H1 (cell line): ENCODE data around the gene RERE. TPM values are rescaled to one million over a fixed set of nuclear protein-coding genes. Genes with fewer than 3 reads are reported as not detected.

Experiments
- CTCF ChIA-PET: fragments of 300-600 bp; sonication (Branson Sonifier 250); formaldehyde crosslinking; loops from one replicate; lab custom pipeline; 2021; ENCODE audit not compliant: partially characterized antibody; lab: Charles Lee
- POLR2A ChIA-PET: fragments of 300-600 bp; sonication (Branson Sonifier 250); formaldehyde crosslinking; loops from one replicate; lab custom pipeline; 2021; ENCODE audit warnings: inconsistent platforms; ENCODE audit not compliant: partially characterized antibody; lab: Charles Lee
- DNase-seq, 2 experiments: peaks; one replicate each; pipeline versions ENCODE4 v3.0.0 to v3.0.0-alpha.2; 2010 to 2022; ENCODE audit warnings: low spot score in 2 of 2, low read depth in 1 of 2, mixed read lengths in 1 of 2
- FAIRE-seq: peaks from 2 replicates; lab custom pipeline; 2011; peaks lifted over from hg19 to GRCh38; lab: Jason Lieb, UNC
- H2AFZ ChIP-seq: 2 replicates; pipeline ENCODE4 v1.8.1; 2012; ENCODE audit warnings: low read length, inconsistent platforms
- H2AK5ac ChIP-seq: 2 replicates; pipeline ENCODE4 v1.6.1; 2013; ENCODE audit warnings: low read depth, low read length
- H2BK120ac ChIP-seq: replicated peaks from 2 replicates; pipeline ENCODE3; 2013; ENCODE audit warnings: low read depth, low read length, inconsistent platforms
- H2BK12ac ChIP-seq: 2 replicates; pipeline ENCODE4 v1.6.1; 2013; ENCODE audit warnings: low read depth, low read length
- H2BK15ac ChIP-seq: 2 replicates; pipeline ENCODE4 v1.6.1; 2013; ENCODE audit warnings: low read length
- H2BK20ac ChIP-seq: 2 replicates; pipeline ENCODE4 v1.6.1; 2013; ENCODE audit warnings: low read length
- H2BK5ac ChIP-seq: 2 replicates; pipeline ENCODE4 v1.6.1; 2013; ENCODE audit warnings: low read depth, low read length
- H3K14ac ChIP-seq: 2 replicates; pipeline ENCODE4 v1.6.1; 2013; ENCODE audit warnings: inconsistent platforms; ENCODE audit not compliant: insufficient read length
- H3K18ac ChIP-seq: 2 replicates; pipeline ENCODE4 v1.6.1; 2013; ENCODE audit warnings: low read length; ENCODE audit errors: extremely low read depth
- H3K23ac ChIP-seq: 2 replicates; pipeline ENCODE4 v1.6.1; 2013; ENCODE audit warnings: inconsistent platforms; ENCODE audit not compliant: insufficient read length
- H3K23me2 ChIP-seq: 2 replicates; pipeline ENCODE4 v1.6.1; 2013; ENCODE audit warnings: low read depth, low read length
- H3K27ac ChIP-seq: 2 replicates; pipeline ENCODE4 v1.6.1; 2011; ENCODE audit warnings: low read depth, low read length, inconsistent platforms
- H3K27me3 ChIP-seq, 4 experiments: replicated peaks in 1 of 4; 1 replicate in 1 of 4; 2 replicates in 3 of 4; pipeline versions ENCODE4 v1.6.1 to v1.8.1; 2011 to 2013; ENCODE audit warnings: low read length in 3 of 4, mild to moderate bottlenecking in 3 of 4, inconsistent platforms in 2 of 4, mixed read lengths in 2 of 4, moderate library complexity in 1 of 4; ENCODE audit not compliant: control insufficient read depth in 3 of 4, insufficient read depth in 3 of 4; ENCODE audit errors: extremely low read depth in 1 of 4
- H3K36me3 ChIP-seq, 4 experiments: 2 replicates each; pipeline versions ENCODE4 v1.6.1 to v1.8.1; 2011 to 2013; ENCODE audit warnings: mild to moderate bottlenecking in 4 of 4, low read length in 3 of 4, moderate library complexity in 2 of 4, control low read depth in 1 of 4, inconsistent platforms in 1 of 4; ENCODE audit not compliant: insufficient read depth in 4 of 4, control insufficient read depth in 2 of 4
- H3K4ac ChIP-seq: replicated peaks from 2 replicates; pipeline ENCODE3; 2013; ENCODE audit warnings: low read length, low read depth, mixed read lengths, inconsistent platforms; ENCODE audit not compliant: insufficient read length
- H3K4me1 ChIP-seq, 4 experiments: replicated peaks in 1 of 4; 1 replicate in 1 of 4; 2 replicates in 3 of 4; pipeline versions ENCODE4 v1.6.1 to v1.8.1; 2011 to 2013; ENCODE audit warnings: low read length in 3 of 4, inconsistent platforms in 2 of 4, mixed read lengths in 1 of 4; ENCODE audit not compliant: insufficient read depth in 4 of 4, control insufficient read depth in 3 of 4
- H3K4me2 ChIP-seq, 2 experiments: 2 replicates each; pipeline versions ENCODE4 v1.6.1 to v1.8.1; 2011 to 2013; ENCODE audit warnings: low read depth in 2 of 2, low read length in 2 of 2, control low read depth in 1 of 2, inconsistent platforms in 1 of 2, mild to moderate bottlenecking in 1 of 2; ENCODE audit not compliant: insufficient read depth in 1 of 2
- H3K4me3 ChIP-seq, 4 experiments: fragments of 200-600, 300-600 bp in 1 of 4; sonication (generic), shearing (Covaris generic), sonication (Bioruptor Twin) in 1 of 4; 2 replicates each; pipeline versions ENCODE4 v1.5.1 to v1.8.1; 2011 to 2016; ENCODE audit warnings: low read length in 4 of 4, low read depth in 3 of 4, control low read depth in 2 of 4, inconsistent platforms in 2 of 4, mild to moderate bottlenecking in 2 of 4, mixed read lengths in 1 of 4, moderate library complexity in 1 of 4; ENCODE audit not compliant: insufficient read depth in 2 of 4; ENCODE audit errors: extremely low read depth in 1 of 4
- H3K56ac ChIP-seq: replicated peaks from 2 replicates; pipeline ENCODE3; 2013; ENCODE audit warnings: low read depth, mild to moderate bottlenecking, mixed read lengths, low read length, inconsistent platforms; ENCODE audit not compliant: insufficient read length
- H3K79me1 ChIP-seq: 2 replicates; pipeline ENCODE4 v1.6.1; 2013; ENCODE audit warnings: low read depth, low read length, control low read depth
- H3K79me2 ChIP-seq, 2 experiments: 2 replicates each; pipeline versions ENCODE4 v1.6.1 to v1.8.1; 2012 to 2013; ENCODE audit warnings: low read length in 2 of 2, mild to moderate bottlenecking in 2 of 2, inconsistent platforms in 1 of 2; ENCODE audit not compliant: insufficient read depth in 2 of 2, control insufficient read depth in 1 of 2
- H3K9ac ChIP-seq, 4 experiments: replicated peaks in 1 of 4; 1 replicate in 1 of 4; 2 replicates in 3 of 4; pipeline versions ENCODE4 v1.6.1 to v1.8.1; 2011 to 2013; ENCODE audit warnings: low read depth in 3 of 4, low read length in 3 of 4, control low read depth in 2 of 4, mild to moderate bottlenecking in 2 of 4, moderate library complexity in 2 of 4, inconsistent platforms in 1 of 4; ENCODE audit errors: extremely low read depth in 1 of 4
- H3K9me3 ChIP-seq, 2 experiments: 2 replicates each; pipeline versions ENCODE4 v1.6.1 to v1.8.1; 2012 to 2013; ENCODE audit warnings: mild to moderate bottlenecking in 2 of 2, moderate library complexity in 2 of 2, control low read depth in 1 of 2, inconsistent platforms in 1 of 2, low read depth in 1 of 2, low read length in 1 of 2, mixed read lengths in 1 of 2; ENCODE audit not compliant: insufficient read depth in 2 of 2
- H4K20me1 ChIP-seq, 2 experiments: replicated peaks in 1 of 2; 2 replicates each; pipeline versions ENCODE3 to v1.8.1; 2011 to 2013; ENCODE audit warnings: inconsistent platforms in 2 of 2, low read length in 2 of 2, mild to moderate bottlenecking in 1 of 2; ENCODE audit not compliant: insufficient read depth in 2 of 2, control insufficient read depth in 1 of 2
- H4K5ac ChIP-seq: 2 replicates; pipeline ENCODE4 v1.6.1; 2013; ENCODE audit warnings: low read length, low read depth, mixed read lengths, inconsistent platforms; ENCODE audit not compliant: insufficient read length
- H4K8ac ChIP-seq: 2 replicates; pipeline ENCODE4 v1.8.0; 2013; ENCODE audit warnings: mild to moderate bottlenecking, moderate library complexity, low read length, inconsistent platforms; ENCODE audit not compliant: insufficient read depth; ENCODE audit errors: extremely low read depth
- H4K91ac ChIP-seq: replicated peaks from 2 replicates; pipeline ENCODE3; 2013; ENCODE audit warnings: low read length, mixed read lengths, inconsistent platforms; ENCODE audit not compliant: insufficient read length
- BRCA1 ChIP-seq: IDR thresholded peaks from 2 replicates; pipeline ENCODE4 v1.6.1; 2012; ENCODE audit warnings: low read depth, low read length, improper control_type of control experiment
- CBX5 ChIP-seq: fragments of 300-800, 300-1000 bp; sonication (generic); IDR thresholded peaks from 2 replicates; pipeline ENCODE4 v1.7.1; 2016; ENCODE audit warnings: antibody characterized with exemption, low read length, low read depth
- EGR1 ChIP-seq: IDR thresholded peaks from 2 replicates; pipeline ENCODE4 v1.6.1; 2011; ENCODE audit warnings: low read depth, low read length, borderline replicate concordance
- EP300 ChIP-seq, 2 experiments: IDR thresholded peaks; 1 replicate in 1 of 2; 2 replicates in 1 of 2; pipeline ENCODE4 v1.6.1; 2011 to 2012; ENCODE audit warnings: low read depth in 2 of 2, low read length in 2 of 2, mild to moderate bottlenecking in 2 of 2, borderline replicate concordance in 1 of 2, inconsistent platforms in 1 of 2, moderate library complexity in 1 of 2
- GTF2F1 ChIP-seq: IDR thresholded peaks from 2 replicates; pipeline ENCODE4 v1.6.1; 2012; ENCODE audit warnings: low read depth, low read length, improper control_type of control experiment, borderline replicate concordance
- KDM5A ChIP-seq: fragments of 200-600 bp; IDR thresholded peaks from 2 replicates; pipeline ENCODE4 v1.7.1; 2012; ENCODE audit warnings: mild to moderate bottlenecking, low read length, inconsistent platforms, mixed read lengths
- NRF1 ChIP-seq: IDR thresholded peaks from 2 replicates; pipeline ENCODE4 v1.6.1; 2011; ENCODE audit warnings: mild to moderate bottlenecking, low read depth, low read length, improper control_type of control experiment
- PHF8 ChIP-seq: fragments of 200-600 bp; sonication (generic); conservative IDR thresholded peaks from 2 replicates; pipeline ENCODE4 v1.7.1; 2012; ENCODE audit warnings: low read depth, mild to moderate bottlenecking, inconsistent platforms, low read length, moderate library complexity
- RNF2 ChIP-seq: fragments of 200-900, 300-1000 bp; sonication (generic); IDR thresholded peaks from 2 replicates; pipeline ENCODE4 v1.7.1; 2016; ENCODE audit warnings: borderline replicate concordance, low read depth, mild to moderate bottlenecking, antibody characterized with exemption, low read length; ENCODE audit not compliant: poor library complexity, severe bottlenecking; ENCODE audit errors: missing control alignments
- SP4 ChIP-seq: IDR thresholded peaks from 2 replicates; pipeline ENCODE4 v1.6.1; 2012; ENCODE audit warnings: low read length, inconsistent platforms
- TEAD4 ChIP-seq: IDR thresholded peaks from 2 replicates; pipeline ENCODE4 v1.6.1; 2012; ENCODE audit warnings: low read depth, low read length, inconsistent platforms, mixed read lengths
- ZNF274 ChIP-seq: IDR thresholded peaks from 2 replicates; pipeline ENCODE4 v1.7.0; 2012; ENCODE audit warnings: low read length, borderline replicate concordance; ENCODE audit errors: extremely low read depth
- WGBS, 2 experiments: shearing (Covaris generic) in 1 of 2; methylation state at CpG; one replicate each; pipeline versions ENCODE4 v1.1.6 to v1.1.7; 2013 to 2015; ENCODE audit warnings: low lambda C conversion rate in 2 of 2, mixed read lengths in 2 of 2, inconsistent platforms in 1 of 2, low coverage in 1 of 2, missing lambda C conversion rate in 1 of 2; ENCODE audit not compliant: insufficient replicate concordance in 2 of 2, insufficient coverage in 1 of 2, insufficient read length in 1 of 2; ENCODE audit errors: extremely low coverage in 1 of 2, missing lambda C conversion rate in 1 of 2; 5-methylcytosine and 5-hydroxymethylcytosine counted together
- polyA plus RNA-seq, 7 experiments: library from polyadenylated mRNA; depleted of rRNA in 3 of 7; stranded (reverse) in 5 of 7; unstranded in 2 of 7; fragments of >200 nt in 5 of 7; fragments of 200-250 nt in 2 of 7; gene quantifications; 1 replicate in 5 of 7; 2 replicates in 1 of 7; 4 replicates in 1 of 7; pipeline versions ENCODE4 v1.2.1 to v1.2.3, GENCODE V29; 2011 to 2013; ENCODE audit warnings: missing spikeins in 2 of 7, mixed read lengths in 2 of 7
- total RNA-seq: library from RNA; stranded (reverse); fragmentation: NEBNext Ultra II Directional; extraction: Animal tissue kit (Norgen Biotek cat#: 25700); gene quantifications from 2 replicates; pipeline ENCODE4 v1.2.1, GENCODE V29; 2021
- TF ChIP-seq, protein P1 (sequence below): IDR thresholded peaks from 2 replicates; pipeline ENCODE4 v1.6.1; 2011; ENCODE audit warnings: low read depth, mild to moderate bottlenecking, low read length; ENCODE audit not compliant: insufficient read depth

The RERE gene
- total and polyA plus RNA-seq, 2 of the 8 experiments (the other 6 are each of a cell fraction or from before 2014, with no cell fraction given): 15.3 to 142 TPM

DNA sequence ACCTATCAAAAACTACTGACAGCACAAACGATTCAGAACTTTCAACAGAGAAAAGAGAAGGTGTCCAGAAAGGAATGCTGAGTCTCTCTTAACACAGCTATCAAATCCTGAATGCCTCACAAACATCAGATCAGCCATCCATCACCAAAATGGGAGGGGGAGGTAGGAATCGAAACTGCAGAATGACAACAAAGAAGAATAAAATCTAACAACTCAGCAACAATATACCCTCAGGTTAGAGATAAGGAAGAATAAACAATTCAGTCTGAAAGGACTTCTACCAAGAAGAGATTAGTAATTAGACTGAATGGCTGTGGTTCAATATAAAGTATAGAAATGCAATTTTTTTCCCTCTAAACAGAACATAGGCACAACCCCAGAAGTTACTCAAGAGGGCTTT lies 94.4 kb downstream of the RERE start:
- H2BK12ac ChIP-seq: no peak overlapping the region
- H3K23ac ChIP-seq: no peak overlapping the region
- H3K27ac ChIP-seq: no peak overlapping the region
- no peak overlapping the region for H4K5ac ChIP-seq
- H4K8ac ChIP-seq: no peak overlapping the region
- H2BK20ac ChIP-seq: no peak overlapping the region
- peaks cover 0 to 14% (median 7%) of the 10 kb centered on the region in 4 experiments; a peak in 5 of 7 replicates for H3K4me1 ChIP-seq
- H2BK15ac ChIP-seq: no peak overlapping the region
- no peak overlapping the region for H2BK120ac ChIP-seq
- no peak overlapping the region for H4K91ac ChIP-seq
- no peak overlapping the region for H3K4me3 ChIP-seq
- no peak overlapping the region for H3K4me2 ChIP-seq
- no peak overlapping the region for H3K56ac ChIP-seq
- no peaks in the 10 kb centered on the region for H3K9me3 ChIP-seq
- H3K14ac ChIP-seq: no peak overlapping the region
- no peak overlapping the region for H2AK5ac ChIP-seq
- no peak overlapping the region for H2AFZ ChIP-seq
- no peaks in the 10 kb centered on the region for H3K36me3 ChIP-seq
- H4K20me1 ChIP-seq: peaks cover 3 to 7% of the 10 kb centered on the region in 2 experiments
- no peak overlapping the region for H3K4ac ChIP-seq
- DNase-seq (no peak), FAIRE-seq (no peak)
- no peaks in the 10 kb centered on the region for H3K27me3 ChIP-seq
- H3K23me2 ChIP-seq: no peaks in the 10 kb centered on the region; the same call in 1 of the 2 replicates
- no peak overlapping the region for H2BK5ac ChIP-seq
- no peak overlapping the region for H3K18ac ChIP-seq
- H3K79me1 ChIP-seq: no peaks in the 10 kb centered on the region; the same call in 1 of the 2 replicates
- ChIA-PET CTCF (interaction anchor here (0.6 to 6.3 kb wide), 6 partner anchors 8 to 160 kb away, joined by 3 to 58 read pairs (median 4); no protein-coding TSS in a partner anchor), POLR2A (interaction anchor here (0.5 to 3.1 kb wide), 5 partner anchors 10 to 21 kb away, joined by 3 to 22 read pairs (median 4); no protein-coding TSS in a partner anchor)
- WGBS, 2 experiments: 89% methylated on average over 2 of the region's 2 CpGs; no CpG with 5 or more reads in 1 of the 2 experiments
- H3K79me2 ChIP-seq: peaks cover 0 to 72% of the 10 kb centered on the region in 2 experiments; a peak in 2 of 4 replicates
- no peak overlapping the region for H3K9ac ChIP-seq
- TF ChIP-seq RNF2 (no peak), EGR1 (no peak), BRCA1 (no peak), SP4 (no peak), KDM5A (no peak), CBX5 (no peak), ZNF274 (no peak), PHF8 (no peak), GTF2F1 (no peak), NRF1 (no peak), EP300 (IDR thresholded peaks at IDR 0.05; ENCODE audit: borderline replicate concordance in 1 of 2, low read depth in 2 of 2, low read length in 2 of 2) (no peak), TEAD4 (no peak)
- TF ChIP-seq, protein P1, sequence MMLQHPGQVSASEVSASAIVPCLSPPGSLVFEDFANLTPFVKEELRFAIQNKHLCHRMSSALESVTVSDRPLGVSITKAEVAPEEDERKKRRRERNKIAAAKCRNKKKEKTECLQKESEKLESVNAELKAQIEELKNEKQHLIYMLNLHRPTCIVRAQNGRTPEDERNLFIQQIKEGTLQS: no peak
